B cell (primary cell): ENCODE data around the gene ADGRF5. TPM values are rescaled to one million over a fixed set of nuclear protein-coding genes. Genes with fewer than 3 reads are reported as not detected.

Experiments used
- ATAC-seq: fragments of 200-7000 bp; cut with Tn5 transposase; one replicate; pipeline ENCODE4 v1.10.0; 2021; ENCODE audit warnings: low read depth, mild to moderate bottlenecking, moderate number of reproducible peaks, moderate library complexity
- CTCF ChIA-PET: fragments of 350-600 bp; sonication (Branson Sonifier 250); formaldehyde crosslinking; loops from one replicate; lab custom pipeline; 2021; ENCODE audit warnings: antibody characterized with exemption, inconsistent platforms; lab: Charles Lee
- POLR2A ChIA-PET: fragments of 350-600 bp; sonication (Branson Sonifier 250); formaldehyde crosslinking; loops from one replicate; lab custom pipeline; 2021; ENCODE audit warnings: antibody characterized with exemption; lab: Charles Lee
- DNase-seq: peaks from one replicate; pipeline ENCODE4 v3.0.0; 2013
- H2AFZ ChIP-seq: 2 replicates; pipeline ENCODE4 v1.6.1; 2012; ENCODE audit warnings: mild to moderate bottlenecking, low read depth, low read length; ENCODE audit not compliant: insufficient read depth, poor library complexity, severe bottlenecking
- H3K27ac ChIP-seq, 2 donors: 1 replicate in 1 of 2; 2 replicates in 1 of 2; pipeline ENCODE4 v1.5.1; 2012 to 2013; ENCODE audit warnings: low read length in 2 of 2, mild to moderate bottlenecking in 2 of 2, moderate library complexity in 1 of 2
- H3K27me3 ChIP-seq, 4 experiments: fragments of 200-600 bp in 1 of 4; sonication (generic) in 1 of 4; replicated peaks in 1 of 4; 1 replicate in 2 of 4; 2 replicates in 2 of 4; pipeline versions ENCODE4 v1.6.1 to v1.7.0; 2013 to 2016; ENCODE audit warnings: low read length in 3 of 4, mild to moderate bottlenecking in 2 of 4, mixed read lengths in 1 of 4, moderate library complexity in 1 of 4; ENCODE audit not compliant: insufficient read depth in 4 of 4, control insufficient read depth in 3 of 4; ENCODE audit errors: control extremely low read depth in 1 of 4
- H3K36me3 ChIP-seq, 2 experiments: replicated peaks in 1 of 2; 1 replicate in 1 of 2; 2 replicates in 1 of 2; pipeline versions ENCODE4 v1.6.1 to v1.7.1; 2013; ENCODE audit warnings: low read length in 1 of 2; ENCODE audit not compliant: insufficient read depth in 2 of 2, control insufficient read depth in 1 of 2; ENCODE audit errors: control extremely low read depth in 1 of 2, extremely low read depth in 1 of 2
- H3K4me1 ChIP-seq, 2 donors: fragments of 200-600 bp in 1 of 2; sonication (generic) in 1 of 2; 1 replicate in 1 of 2; 2 replicates in 1 of 2; pipeline versions ENCODE4 v1.5.1 to v1.6.1; 2013 to 2017; ENCODE audit warnings: low read length in 2 of 2; ENCODE audit not compliant: control insufficient read depth in 2 of 2, insufficient read depth in 2 of 2
- H3K4me2 ChIP-seq: replicated peaks from 2 replicates; pipeline ENCODE3; 2012; ENCODE audit warnings: mild to moderate bottlenecking, low read depth, low read length; ENCODE audit not compliant: poor library complexity, severe bottlenecking
- H3K4me3 ChIP-seq, 5 experiments: fragments of 200-600 bp in 1 of 5; sonication (generic) in 1 of 5; 1 replicate in 3 of 5; 2 replicates in 2 of 5; pipeline versions ENCODE4 v1.5.1 to v1.7.0; 2011 to 2016; ENCODE audit warnings: low read length in 4 of 5, mild to moderate bottlenecking in 4 of 5, low read depth in 2 of 5, control low read depth in 1 of 5, moderate library complexity in 1 of 5; ENCODE audit not compliant: insufficient read depth in 1 of 5; ENCODE audit errors: control extremely low read depth in 1 of 5, extremely low read depth in 1 of 5
- H3K79me2 ChIP-seq: fragments of 200-600 bp; sonication (generic); one replicate; pipeline ENCODE4 v1.6.0; 2016; ENCODE audit warnings: low read length; ENCODE audit not compliant: control insufficient read depth, insufficient read depth
- H3K9ac ChIP-seq: fragments of 200-600 bp; sonication (generic); 2 replicates; pipeline ENCODE4 v1.6.1; 2017; ENCODE audit warnings: mild to moderate bottlenecking, low read length, moderate library complexity
- H3K9me3 ChIP-seq, 3 donors: one replicate each; pipeline versions ENCODE4 v1.6.1 to v1.7.1; 2013; ENCODE audit warnings: low read length in 2 of 3; ENCODE audit not compliant: control insufficient read depth in 2 of 3, insufficient read depth in 1 of 3; ENCODE audit errors: control extremely low read depth in 1 of 3
- H4K20me1 ChIP-seq: 2 replicates; pipeline ENCODE4 v1.6.0; 2012; ENCODE audit warnings: mild to moderate bottlenecking, low read length; ENCODE audit not compliant: insufficient read depth, control insufficient read depth, poor library complexity, severe bottlenecking
- H3K27ac Mint-ChIP-seq: one replicate; pipeline ENCODE4 v1.8.0; 2021; ENCODE audit warnings: mixed read lengths
- H3K27me3 Mint-ChIP-seq: one replicate; pipeline ENCODE4 v1.8.0; 2021; ENCODE audit warnings: mixed read lengths
- H3K4me1 Mint-ChIP-seq: one replicate; pipeline ENCODE4 v1.8.0; 2021; ENCODE audit warnings: mixed read lengths
- H3K4me3 Mint-ChIP-seq: one replicate; pipeline ENCODE4 v1.8.0; 2021; ENCODE audit warnings: mixed read lengths
- H3K9me3 Mint-ChIP-seq: one replicate; pipeline ENCODE4 v1.8.0; 2022; ENCODE audit warnings: mixed read lengths; ENCODE audit not compliant: insufficient read depth
- CTCF ChIP-seq: fragments of 200-600 bp; IDR thresholded peaks from one replicate; pipeline ENCODE4 v1.8.0; 2022; ENCODE audit warnings: antibody characterized with exemption, mild to moderate bottlenecking
- EZH2 ChIP-seq: IDR thresholded peaks from 2 replicates; pipeline ENCODE4 v1.6.1; 2012; ENCODE audit warnings: borderline replicate concordance, low read depth, mild to moderate bottlenecking, moderate library complexity, low read length; ENCODE audit not compliant: insufficient read depth, poor library complexity, severe bottlenecking
- WGBS: methylation state at CpG from one replicate; pipeline ENCODE4 v1.1.5; 2013; ENCODE audit warnings: missing lambda C conversion rate; ENCODE audit not compliant: insufficient coverage; 5-methylcytosine and 5-hydroxymethylcytosine counted together
- intact Hi-C: fragments of 100-400 bp; cut with micrococcal nuclease; formaldehyde crosslinking; loops from one replicate; pipeline ENCODE4 v1.10.0; 2022
- polyA plus RNA-seq: library from polyadenylated mRNA; depleted of rRNA; stranded (reverse); fragments of >200 nt; gene quantifications from 2 replicates; pipeline ENCODE4 v1.2.3, GENCODE V29; 2012
- total RNA-seq, 2 donors: library from RNA; stranded (reverse); fragments of 120-200 nt in 1 of 2; gene quantifications; 1 replicate in 1 of 2; 2 replicates in 1 of 2; pipeline versions ENCODE4 v1.2.3 to v1.2.4, GENCODE V29; 2013 to 2022

The ADGRF5 gene
- total and polyA plus RNA-seq, 2 donors (not counting 1 experiment from before 2014, with no cell fraction given): not detected

- no peak overlapping the region for H2AFZ ChIP-seq
- no peak for ATAC-seq
- intact Hi-C loops: no loop called here
- no peaks in the 10 kb centered on the region for H3K27me3 ChIP-seq
- no peaks in the 10 kb centered on the region for H3K79me2 ChIP-seq
- no peaks in the 10 kb centered on the region for H3K9me3 ChIP-seq
- no peaks in the 10 kb centered on the region for H3K36me3 ChIP-seq
- no peak overlapping the region for H3K27ac ChIP-seq
- CTCF ChIA-PET: no interaction called here
- no peaks in the 10 kb centered on the region for H3K4me1 Mint-ChIP-seq
- H3K9ac ChIP-seq: no peak overlapping the region
- no peak overlapping the region for H3K4me3 Mint-ChIP-seq
- no peaks in the 10 kb centered on the region for H3K9me3 Mint-ChIP-seq
- no peak overlapping the region for H3K4me3 ChIP-seq
- H3K4me2 ChIP-seq: no peak overlapping the region
- H4K20me1 ChIP-seq: no peaks in the 10 kb centered on the region
- H3K27ac Mint-ChIP-seq: no peak overlapping the region
- peaks cover 23% of the 10 kb centered on the region for H3K27me3 Mint-ChIP-seq
- 100% methylated on average over 3 of the region's 8 CpGs for WGBS
- TF ChIP-seq EZH2: no peak
- TF ChIP-seq CTCF: no peak
- POLR2A ChIA-PET: no interaction called here
- no peaks in the 10 kb centered on the region for H3K4me1 ChIP-seq
- no peak for DNase-seq
These were observed 27.0 kb upstream of the ADGRF5 start for GRCh38 chr6:46948699-46949098.

- H3K27me3 Mint-ChIP-seq: peaks cover 17% of the 10 kb centered on the region
- no peak for DNase-seq
- no peaks in the 10 kb centered on the region for H4K20me1 ChIP-seq
- 86% methylated on average over 2 of the region's 5 CpGs for WGBS
- no peak overlapping the region for H3K4me3 Mint-ChIP-seq
- intact Hi-C loops: no loop called here
- no peaks in the 10 kb centered on the region for H3K9me3 Mint-ChIP-seq
- H3K9me3 ChIP-seq: no peaks in the 10 kb centered on the region
- TF ChIP-seq EZH2 (no peak), CTCF (no peak)
- ChIA-PET POLR2A (no interaction called here), CTCF (no interaction called here)
- H3K4me1 ChIP-seq: no peaks in the 10 kb centered on the region
- no peaks in the 10 kb centered on the region for H3K4me1 Mint-ChIP-seq
- H3K27ac ChIP-seq: no peak overlapping the region
- H3K27me3 ChIP-seq: no peaks in the 10 kb centered on the region
- H3K36me3 ChIP-seq: no peaks in the 10 kb centered on the region
- H2AFZ ChIP-seq: no peak overlapping the region
- no peak overlapping the region for H3K9ac ChIP-seq
- no peak overlapping the region for H3K27ac Mint-ChIP-seq
- H3K4me2 ChIP-seq: no peak overlapping the region
- no peaks in the 10 kb centered on the region for H3K79me2 ChIP-seq
- no peak overlapping the region for H3K4me3 ChIP-seq
- no peak for ATAC-seq
These were observed 25.8 kb upstream of the ADGRF5 start for GRCh38 chr6:46947497-46947896.
